Cardiac fibroblast (primary cell): Measurements from ENCODE around the gene ACP7.

Experiments
- DNase-seq, 2 donors: peaks; one replicate each; pipeline versions ENCODE4 v3.0.0 to v3.0.0-alpha.2; 2010; ENCODE audit warnings: low read depth in 2 of 2
- H3K4me3 ChIP-seq, 2 donors: replicated peaks in 1 of 2; 1 replicate in 1 of 2; 2 replicates in 1 of 2; pipeline ENCODE4 v1.5.1; 2011; ENCODE audit warnings: low read depth in 2 of 2, low read length in 2 of 2, mild to moderate bottlenecking in 2 of 2, moderate library complexity in 1 of 2
- CTCF ChIP-seq: IDR thresholded peaks from one replicate; pipeline ENCODE4 v1.5.1; 2011; ENCODE audit warnings: low read depth, mild to moderate bottlenecking, low read length, inconsistent platforms

The ACP7 gene

GRCh38 chr19:39097299-39097698, 13.1 kb downstream of the ACP7 start:
- no peak for DNase-seq
- TF ChIP-seq CTCF, result no peak
- no peak overlapping the region for H3K4me3 ChIP-seq

- DNase-seq, result no peak
- H3K4me3 ChIP-seq, result no peak overlapping the region
- no peak for TF ChIP-seq CTCF
Observed at GRCh38 chr19:39097721-39098120, 13.6 kb downstream of the ACP7 start.

- no peak overlapping the region for H3K4me3 ChIP-seq
- TF ChIP-seq CTCF, result no peak
- no peak for DNase-seq
Observed at GRCh38 chr19:39098365-39099269, 14.4 kb downstream of the ACP7 start.

- no peak overlapping the region for H3K4me3 ChIP-seq
- no peak for DNase-seq
- no peak for TF ChIP-seq CTCF
Observed at GRCh38 chr19:39099341-39099740, 15.2 kb downstream of the ACP7 start.

- DNase-seq, result no peak
- H3K4me3 ChIP-seq, result no peak overlapping the region
- TF ChIP-seq CTCF, result no peak
Observed at GRCh38 chr19:39100500-39101166, 16.5 kb downstream of the ACP7 start.

GRCh38 chr19:39103151-39103550, 19.0 kb downstream of the ACP7 start:
- no peak for TF ChIP-seq CTCF
- no peak for DNase-seq
- H3K4me3 ChIP-seq, result no peak overlapping the region
